ENCODE data around the gene COL8A1. TPM values are rescaled to one million over a fixed set of nuclear protein-coding genes. Genes with fewer than 3 reads are reported as not detected.

COL8A1 gene
- total and polyA plus RNA-seq, 10 of the 15 experiments (the other 5 are each of a cell fraction or from before 2014, with no cell fraction given): 0.04 to 0.73 (median 0.10) TPM; not detected in 5

DNA sequence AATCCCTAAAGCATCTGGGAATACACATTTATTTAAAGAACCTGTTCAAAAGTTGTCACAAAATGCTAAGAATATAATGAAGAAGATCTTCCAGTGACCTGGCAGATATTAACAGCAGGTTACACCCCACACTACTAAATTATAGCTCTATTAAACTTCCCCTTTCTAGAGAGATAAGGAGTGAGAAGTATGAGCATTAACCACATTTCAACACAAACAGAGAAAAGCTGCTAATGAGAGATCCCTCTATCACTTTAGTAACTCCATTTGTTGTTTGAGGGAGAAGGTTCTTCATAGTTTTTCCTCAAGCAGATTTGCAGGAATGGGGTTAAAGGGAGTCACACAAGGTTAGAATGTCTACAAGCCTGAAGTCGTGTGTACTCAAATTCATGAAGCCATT is 3.6 kb downstream of the COL8A1 start:
- Histone ChIP-seq H4K20me1 (ENCODE audit: control insufficient read depth, insufficient read depth) (no peaks in the 10 kb centered on the region), H3K79me2 (ENCODE audit: control insufficient read depth, insufficient read depth, low read length) (no peaks in the 10 kb centered on the region), H3K36me3 (ENCODE audit: control insufficient read depth in 2 of 2, insufficient read depth in 2 of 2, low read length in 1 of 2) (no peaks in the 10 kb centered on the region), H3K27me3 (replicated peaks in 1 of 2; ENCODE audit: control insufficient read depth in 2 of 2, insufficient read depth in 2 of 2, low read length in 1 of 2) (peaks cover 4 to 8% of the 10 kb centered on the region in 2 experiments; a peak in 3 of 4 replicates), H3K27ac (ENCODE audit: control insufficient read depth, insufficient read depth) (no peak overlapping the region), H3K9me3 (replicated peaks; ENCODE audit: control insufficient read depth, insufficient read depth, low read length) (no peaks in the 10 kb centered on the region), H2AFZ (ENCODE audit: control insufficient read depth, low read depth, low read length) (no peak overlapping the region), H3K4me1 (ENCODE audit: control insufficient read depth, insufficient read depth, low read length) (no peaks in the 10 kb centered on the region), H3K4me2 (ENCODE audit: control insufficient read depth, insufficient read depth) (no peak overlapping the region), H3K4me3 (no peak overlapping the region), H3K9ac (ENCODE audit: control insufficient read depth, insufficient read depth, low read length) (no peak overlapping the region)
- RAD21 ChIA-PET (ENCODE audit: unreplicated experiment): no interaction called here
- BruUV-seq (replicated peaks): no TSS peak
- TF ChIP-seq MTA2 (IDR thresholded peaks at IDR 0.05; ENCODE audit: low read depth) (peak; percentile 71; the same call in 1 of the 2 replicates), IKZF2 (IDR thresholded peaks at IDR 0.05) (0 out of 4 replicates have a peak, but pooled peaks have one; percentile 10 to 22), YY1 (IDR thresholded peaks at IDR 0.05; ENCODE audit: low read depth, low read length) (no peak)
- POLR2A ChIA-PET: no interaction called here
- ATAC-seq (peak; percentile 36; the same call in 2 of the 3 replicates), FAIRE-seq (no peak), DNase-seq (ENCODE audit: low read depth, low spot score) (no peak)
- intact Hi-C loops (cut with micrococcal nuclease; ENCODE audit: unreplicated experiment): no loop called here
- WGBS (ENCODE audit: insufficient coverage, insufficient replicate concordance, low lambda C conversion rate, missing lambda C conversion rate): 0% methylated on average over 1 of the region's 1 CpG
- SMC1A ChIA-PET (ENCODE audit: uncharacterized antibody, unreplicated experiment): interaction anchor here (1.1 to 1.4 kb wide), 3 partner anchors 9 to 15 kb away, joined by 4 to 5 read pairs (median 4); no protein-coding TSS in a partner anchor
- in situ Hi-C loops (cut with MboI): no loop called here
- CTCF ChIA-PET: interaction anchor here (0.6 to 9.7 kb wide), 5 partner anchors 10 to 1236 kb away, joined by 3 to 78 read pairs (median 4); no protein-coding TSS in a partner anchor

DNA sequence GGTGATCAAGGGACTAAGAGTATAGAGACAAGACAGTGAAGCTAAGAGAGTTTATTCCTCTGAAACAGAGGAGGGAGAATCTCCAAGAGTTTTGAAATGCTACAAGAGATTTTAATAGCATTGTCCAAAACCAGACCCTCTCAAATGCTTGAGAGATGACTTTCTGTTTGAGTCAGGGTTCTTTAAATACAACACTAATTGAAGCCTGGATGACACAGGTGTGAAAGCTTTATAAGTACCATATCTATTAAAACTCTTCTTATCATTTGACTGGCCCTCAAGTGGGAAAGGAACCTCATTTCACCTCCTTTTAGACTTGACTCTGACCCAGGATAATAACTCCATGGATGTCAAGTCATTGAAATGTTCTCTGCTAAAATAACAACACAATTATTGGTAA is 5.6 kb downstream of the COL8A1 start:
- no peak overlapping the region for H3K9ac ChIP-seq (ENCODE audit: control insufficient read depth, insufficient read depth, low read length)
- in situ Hi-C loops (cut with MboI): no loop called here
- H3K9me3 ChIP-seq (replicated peaks; ENCODE audit: control insufficient read depth, insufficient read depth, low read length): no peaks in the 10 kb centered on the region
- no peak overlapping the region for H2AFZ ChIP-seq (ENCODE audit: control insufficient read depth, low read depth, low read length)
- peaks cover 0 to 6% of the 10 kb centered on the region in 2 experiments; a peak in 1 of 4 replicates for H3K27me3 ChIP-seq (replicated peaks in 1 of 2; ENCODE audit: control insufficient read depth in 2 of 2, insufficient read depth in 2 of 2, low read length in 1 of 2)
- POLR2A ChIA-PET: no interaction called here
- ATAC-seq (peak; percentile 59), DNase-seq (ENCODE audit: low read depth, low spot score) (no peak), FAIRE-seq (no peak)
- BruUV-seq (replicated peaks): no TSS peak
- SMC1A ChIA-PET (ENCODE audit: uncharacterized antibody, unreplicated experiment): interaction anchor here (0.8 to 2.4 kb wide), 7 partner anchors 11 to 44 kb away, joined by 3 to 9 read pairs (median 5); no protein-coding TSS in a partner anchor
- RAD21 ChIA-PET (ENCODE audit: unreplicated experiment): interaction anchor here (1.4 to 2.5 kb wide), 2 partner anchors 44 to 145 kb away, joined by 4 to 9 read pairs; no protein-coding TSS in a partner anchor
- H3K4me3 ChIP-seq: no peak overlapping the region
- H3K79me2 ChIP-seq (ENCODE audit: control insufficient read depth, insufficient read depth, low read length): no peaks in the 10 kb centered on the region
- CTCF ChIA-PET: interaction anchor here (1.0 to 9.7 kb wide), 14 partner anchors 7 to 470 kb away, joined by 3 to 78 read pairs (median 5); no protein-coding TSS in a partner anchor
- H3K27ac ChIP-seq (ENCODE audit: control insufficient read depth, insufficient read depth): no peak overlapping the region
- H4K20me1 ChIP-seq (ENCODE audit: control insufficient read depth, insufficient read depth): no peaks in the 10 kb centered on the region
- H3K4me1 ChIP-seq (ENCODE audit: control insufficient read depth, insufficient read depth, low read length): no peaks in the 10 kb centered on the region
- no peak overlapping the region for H3K4me2 ChIP-seq (ENCODE audit: control insufficient read depth, insufficient read depth)
- H3K36me3 ChIP-seq (ENCODE audit: control insufficient read depth in 2 of 2, insufficient read depth in 2 of 2, low read length in 1 of 2): no peaks in the 10 kb centered on the region
- intact Hi-C loops (cut with micrococcal nuclease; ENCODE audit: unreplicated experiment): loop anchor here (2.0 kb wide), 1 partner anchor 109 kb away; no protein-coding TSS in a partner anchor
- TF ChIP-seq CHD1 (IDR thresholded peaks at IDR 0.05; ENCODE audit: low read depth, low read length) (no peak), IKZF1 (conservative IDR thresholded peaks at IDR 0.05) (peak; percentile 50; the same call in 1 of the 2 replicates), RCOR1 (conservative IDR thresholded peaks at IDR 0.05; ENCODE audit: low read depth, low read length) (no peak), NR2F1 (conservative IDR thresholded peaks at IDR 0.05) (no peak), NBN (IDR thresholded peaks at IDR 0.05) (no peak), CBX5 (IDR thresholded peaks at IDR 0.05; ENCODE audit: low read depth) (no peak), IKZF2 (IDR thresholded peaks at IDR 0.05) (peak; percentile 69 to 71; a peak in 3 of 4 replicates), ZNF217 (IDR thresholded peaks at IDR 0.05) (0 out of 2 replicates have a peak, but pooled peaks have one; percentile 30), MYC (IDR thresholded peaks at IDR 0.05; ENCODE audit: insufficient read depth, insufficient read length, insufficient replicate concordance, low read length, severe bottlenecking) (no peak), CHD4 (IDR thresholded peaks at IDR 0.05) (no peak), CREB1 (IDR thresholded peaks at IDR 0.05; ENCODE audit: low read depth) (no peak), ATF7 (IDR thresholded peaks at IDR 0.05; ENCODE audit: low read depth) (peak; percentile 57), SREBF2 (IDR thresholded peaks at IDR 0.05; ENCODE audit: low read length) (no peak), NR2C2 (IDR thresholded peaks at IDR 0.05; ENCODE audit: borderline replicate concordance, control insufficient read depth, insufficient read length, low read depth) (no peak)
- TF ChIP-seq, protein P1, sequence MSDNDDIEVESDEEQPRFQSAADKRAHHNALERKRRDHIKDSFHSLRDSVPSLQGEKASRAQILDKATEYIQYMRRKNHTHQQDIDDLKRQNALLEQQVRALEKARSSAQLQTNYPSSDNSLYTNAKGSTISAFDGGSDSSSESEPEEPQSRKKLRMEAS (IDR thresholded peaks at IDR 0.05; ENCODE audit: low read depth, low read length): no peak
- TF ChIP-seq, protein P2, sequence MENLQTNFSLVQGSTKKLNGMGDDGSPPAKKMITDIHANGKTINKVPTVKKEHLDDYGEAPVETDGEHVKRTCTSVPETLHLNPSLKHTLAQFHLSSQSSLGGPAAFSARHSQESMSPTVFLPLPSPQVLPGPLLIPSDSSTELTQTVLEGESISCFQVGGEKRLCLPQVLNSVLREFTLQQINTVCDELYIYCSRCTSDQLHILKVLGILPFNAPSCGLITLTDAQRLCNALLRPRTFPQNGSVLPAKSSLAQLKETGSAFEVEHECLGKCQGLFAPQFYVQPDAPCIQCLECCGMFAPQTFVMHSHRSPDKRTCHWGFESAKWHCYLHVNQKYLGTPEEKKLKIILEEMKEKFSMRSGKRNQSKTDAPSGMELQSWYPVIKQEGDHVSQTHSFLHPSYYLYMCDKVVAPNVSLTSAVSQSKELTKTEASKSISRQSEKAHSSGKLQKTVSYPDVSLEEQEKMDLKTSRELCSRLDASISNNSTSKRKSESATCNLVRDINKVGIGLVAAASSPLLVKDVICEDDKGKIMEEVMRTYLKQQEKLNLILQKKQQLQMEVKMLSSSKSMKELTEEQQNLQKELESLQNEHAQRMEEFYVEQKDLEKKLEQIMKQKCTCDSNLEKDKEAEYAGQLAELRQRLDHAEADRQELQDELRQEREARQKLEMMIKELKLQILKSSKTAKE (IDR thresholded peaks at IDR 0.05; ENCODE audit: low read depth, poor library complexity, severe bottlenecking): no peak

All from GM12878 (cell line).